IMR-90 (cell line): ENCODE measurements around the gene RPL19. TPM values are rescaled to one million over a fixed set of nuclear protein-coding genes. Genes with fewer than 3 reads are reported as not detected.
A peak's percentile ranks its signal among the peaks of the same experiment; 100 is the strongest.

Source experiments
- ATAC-seq: fragments of 200-7000 bp; cut with Tn5 transposase; 2 replicates; pipeline ENCODE4 v1.9.1; 2020; ENCODE audit warnings: low read depth, mild to moderate bottlenecking, moderate library complexity
- BruUV-seq: library from RNA; stranded (reverse); fragments of 400-500 nt; replicated peaks from 2 replicates; lab custom pipeline; 2021; lab: Mats Ljungman, UMichigan
- CTCF ChIA-PET: fragments of 300-600 bp; formaldehyde crosslinking; extraction: SDS; loops from one replicate; lab custom pipeline; 2021; ENCODE audit warnings: antibody characterized with exemption; lab: Yijun Ruan, JAX
- POLR2A ChIA-PET: fragments of 300-600 bp; sonication (Branson Sonifier 250); formaldehyde crosslinking; loops from one replicate; lab custom pipeline; 2022; ENCODE audit warnings: antibody characterized with exemption; ENCODE audit not compliant: unreplicated experiment; lab: Charles Lee
- DNase-seq: peaks from one replicate; pipeline ENCODE4 v3.0.0; 2013
- H2AFZ ChIP-seq: replicated peaks from 2 replicates; pipeline ENCODE3; 2013; ENCODE audit warnings: low read length, mild to moderate bottlenecking; ENCODE audit not compliant: poor library complexity
- H2AK5ac ChIP-seq: 2 replicates; pipeline ENCODE4 v1.6.1; 2013; ENCODE audit warnings: low read depth, low read length, inconsistent platforms
- H2AK9ac ChIP-seq: replicated peaks from 2 replicates; pipeline ENCODE3; 2013; ENCODE audit warnings: mild to moderate bottlenecking, low read depth, low read length, moderate library complexity; ENCODE audit not compliant: poor library complexity
- H2BK120ac ChIP-seq: 2 replicates; pipeline ENCODE4 v1.6.1; 2013; ENCODE audit warnings: low read depth, low read length, inconsistent platforms
- H2BK15ac ChIP-seq: 3 replicates; pipeline ENCODE4 v1.6.1; 2013; ENCODE audit warnings: low read depth, low read length, inconsistent platforms
- H2BK20ac ChIP-seq: 2 replicates; pipeline ENCODE4 v1.6.1; 2013; ENCODE audit warnings: low read depth, mild to moderate bottlenecking, inconsistent platforms, low read length, moderate library complexity
- H2BK5ac ChIP-seq: 2 replicates; pipeline ENCODE4 v1.6.1; 2013; ENCODE audit warnings: mild to moderate bottlenecking, low read depth, low read length, inconsistent platforms; ENCODE audit not compliant: poor library complexity, severe bottlenecking
- H3K14ac ChIP-seq: replicated peaks from 2 replicates; pipeline ENCODE4 v1.6.1; 2013; ENCODE audit warnings: low read depth, low read length, inconsistent platforms
- H3K18ac ChIP-seq: 2 replicates; pipeline ENCODE4 v1.6.1; 2013; ENCODE audit warnings: low read depth, low read length, control low read depth
- H3K23ac ChIP-seq: 2 replicates; pipeline ENCODE4 v1.6.1; 2013; ENCODE audit warnings: low read depth, low read length, inconsistent platforms
- H3K27ac ChIP-seq: 2 replicates; pipeline ENCODE4 v1.5.1; 2013; ENCODE audit warnings: mild to moderate bottlenecking, control low read depth, low read length; ENCODE audit not compliant: insufficient read depth
- H3K27me3 ChIP-seq: 2 replicates; pipeline ENCODE4 v1.6.1; 2013; ENCODE audit warnings: low read length; ENCODE audit not compliant: control insufficient read depth, insufficient read depth
- H3K36me3 ChIP-seq: 2 replicates; pipeline ENCODE4 v1.6.1; 2013; ENCODE audit warnings: low read length, mixed read lengths; ENCODE audit not compliant: control insufficient read depth, insufficient read depth
- H3K4ac ChIP-seq: 2 replicates; pipeline ENCODE4 v1.6.1; 2013; ENCODE audit warnings: low read depth, low read length, inconsistent platforms
- H3K4me1 ChIP-seq: 2 replicates; pipeline ENCODE4 v1.6.1; 2013; ENCODE audit warnings: low read length, mixed read lengths; ENCODE audit not compliant: control insufficient read depth, insufficient read depth
- H3K4me2 ChIP-seq: 2 replicates; pipeline ENCODE4 v1.6.1; 2013; ENCODE audit warnings: low read depth, mild to moderate bottlenecking, control low read depth, low read length, moderate library complexity
- H3K4me3 ChIP-seq: 2 replicates; pipeline ENCODE4 v1.5.1; 2013; ENCODE audit warnings: low read depth, mild to moderate bottlenecking, control low read depth, low read length, moderate library complexity; ENCODE audit not compliant: insufficient read depth
- H3K56ac ChIP-seq: 2 replicates; pipeline ENCODE4 v1.6.1; 2013; ENCODE audit warnings: low read length, inconsistent platforms; ENCODE audit not compliant: insufficient read depth; ENCODE audit errors: extremely low read depth
- H3K79me1 ChIP-seq, 2 experiments: 2 replicates each; pipeline ENCODE4 v1.6.1; 2013; ENCODE audit warnings: low read length in 2 of 2, inconsistent platforms in 1 of 2, low read depth in 1 of 2
- H3K9ac ChIP-seq: 2 replicates; pipeline ENCODE4 v1.6.1; 2013; ENCODE audit warnings: low read depth, low read length, control low read depth
- H3K9me1 ChIP-seq: 2 replicates; pipeline ENCODE4 v1.6.1; 2013; ENCODE audit warnings: low read length, inconsistent platforms; ENCODE audit not compliant: insufficient read depth
- H3K9me3 ChIP-seq: 2 replicates; pipeline ENCODE4 v1.6.1; 2013; ENCODE audit warnings: low read length; ENCODE audit not compliant: control insufficient read depth, insufficient read depth
- H4K20me1 ChIP-seq: 2 replicates; pipeline ENCODE4 v1.6.1; 2013; ENCODE audit warnings: low read length, inconsistent platforms; ENCODE audit not compliant: insufficient read depth
- H4K5ac ChIP-seq: 2 replicates; pipeline ENCODE4 v1.6.1; 2013; ENCODE audit warnings: mild to moderate bottlenecking, low read depth, low read length, control low read depth
- H4K8ac ChIP-seq, 2 experiments: 2 replicates each; pipeline ENCODE4 v1.6.1; 2013; ENCODE audit warnings: low read depth in 2 of 2, low read length in 2 of 2, control low read depth in 1 of 2, inconsistent platforms in 1 of 2
- H4K91ac ChIP-seq: 2 replicates; pipeline ENCODE4 v1.6.1; 2013; ENCODE audit warnings: low read depth, low read length, inconsistent platforms; ENCODE audit not compliant: insufficient read depth
- CHD1 ChIP-seq: IDR thresholded peaks from 2 replicates; pipeline ENCODE4 v1.6.1; 2012; ENCODE audit warnings: low read depth, low read length, improper control_type of control experiment
- FOS ChIP-seq: fragments of 150-350 bp; IDR thresholded peaks from 2 replicates; pipeline ENCODE4 v1.6.1; 2016; ENCODE audit warnings: low read depth, low read length
- MAZ ChIP-seq: IDR thresholded peaks from 2 replicates; pipeline ENCODE4 v1.6.1; 2012; ENCODE audit warnings: low read depth, mild to moderate bottlenecking, low read length, improper control_type of control experiment, moderate library complexity, borderline replicate concordance
- RFX5 ChIP-seq: IDR thresholded peaks from 2 replicates; pipeline ENCODE4 v1.8.0; 2012; ENCODE audit warnings: low read depth, mild to moderate bottlenecking, low read length, moderate library complexity
- WGBS, 2 experiments: methylation state at CpG; one replicate each; pipeline versions ENCODE4 v1.1.5 to v1.1.7; 2013; ENCODE audit warnings: missing lambda C conversion rate in 2 of 2; ENCODE audit not compliant: insufficient read length in 1 of 2; ENCODE audit errors: extremely low coverage in 2 of 2; 5-methylcytosine and 5-hydroxymethylcytosine counted together
- dilution Hi-C: fragments of 300-500 bp; cut with HindIII; formaldehyde crosslinking; loops from one replicate; pipeline ENCODE4 v1.14.3; 2018; ENCODE audit warnings: low sequenced_read_pairs; ENCODE audit not compliant: unreplicated experiment
- in situ Hi-C: fragments of 300-500 bp; cut with MboI; formaldehyde crosslinking; loops from 3 replicates; pipeline ENCODE4 v1.14.3; 2019; ENCODE audit warnings: low sequenced_read_pairs, inconsistent platforms, mixed read lengths
- intact Hi-C: fragments of 100-400 bp; cut with micrococcal nuclease; formaldehyde crosslinking; loops from 2 replicates; pipeline ENCODE4 v1.10.0; 2022
- polyA plus RNA-seq, 3 experiments: library from polyadenylated mRNA; depleted of rRNA; stranded (reverse); fragments of >200 nt; gene quantifications; 2 replicates each; pipeline ENCODE4 v1.2.3, GENCODE V29; 2012; ENCODE audit warnings: low replicate concordance in 1 of 3
- total RNA-seq: library from RNA; depleted of rRNA; stranded (reverse); fragments of >200 nt; gene quantifications from 2 replicates; pipeline ENCODE4 v1.2.3, GENCODE V29; 2012
- TF ChIP-seq, protein P1 (sequence below): fragments of 150-350 bp; IDR thresholded peaks from 2 replicates; pipeline ENCODE4 v1.6.1; 2017; ENCODE audit warnings: mild to moderate bottlenecking, antibody characterized with exemption, low read length, low read depth

The RPL19 gene
- total and polyA plus RNA-seq, 2 of the 4 experiments (the other 2 are of a cell fraction) = 2,101 to 2,466 TPM

GRCh38 chr17:39225959-39226683, 26.0 kb downstream of the RPL19 start:
- no peaks in the 10 kb centered on the region for H3K79me1 ChIP-seq
- H2BK15ac ChIP-seq = no peak overlapping the region
- ChIA-PET POLR2A (no interaction called here), CTCF (interaction anchor here (0.5 kb wide), 1 partner anchor 109 kb away, joined by 3 read pairs; no protein-coding TSS in a partner anchor)
- H2BK20ac ChIP-seq = no peak overlapping the region
- H2AK5ac ChIP-seq = no peak overlapping the region
- no peak overlapping the region for H3K23ac ChIP-seq
- 4% methylated on average over 8 of the region's 24 CpGs; no CpG with 5 or more reads in 1 of the 2 experiments for WGBS, 2 experiments
- H3K27ac ChIP-seq = no peak overlapping the region
- H2BK120ac ChIP-seq = no peak overlapping the region
- H2BK5ac ChIP-seq = no peak overlapping the region
- H3K4me1 ChIP-seq = peaks cover 5% of the 10 kb centered on the region
- no peak overlapping the region for H3K56ac ChIP-seq
- no peak overlapping the region for H3K9ac ChIP-seq
- peak overlapping the region; percentile 56 for H2AFZ ChIP-seq
- H3K4me2 ChIP-seq = peak overlapping the region; percentile 82
- H3K9me3 ChIP-seq = no peaks in the 10 kb centered on the region
- BruUV-seq = no TSS peak
- H4K91ac ChIP-seq = no peak overlapping the region
- no peaks in the 10 kb centered on the region for H3K9me1 ChIP-seq
- H3K27me3 ChIP-seq = peaks cover 52% of the 10 kb centered on the region
- TF ChIP-seq, protein P1, sequence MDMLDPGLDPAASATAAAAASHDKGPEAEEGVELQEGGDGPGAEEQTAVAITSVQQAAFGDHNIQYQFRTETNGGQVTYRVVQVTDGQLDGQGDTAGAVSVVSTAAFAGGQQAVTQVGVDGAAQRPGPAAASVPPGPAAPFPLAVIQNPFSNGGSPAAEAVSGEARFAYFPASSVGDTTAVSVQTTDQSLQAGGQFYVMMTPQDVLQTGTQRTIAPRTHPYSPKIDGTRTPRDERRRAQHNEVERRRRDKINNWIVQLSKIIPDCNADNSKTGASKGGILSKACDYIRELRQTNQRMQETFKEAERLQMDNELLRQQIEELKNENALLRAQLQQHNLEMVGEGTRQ = no peak
- TF ChIP-seq CHD1 = no peak
- TF ChIP-seq RFX5 = no peak
- TF ChIP-seq FOS = no peak
- TF ChIP-seq MAZ = peak; percentile 17; the same call in 1 of the 2 replicates
- H4K20me1 ChIP-seq = no peaks in the 10 kb centered on the region
- H3K4me3 ChIP-seq = peak overlapping the region; percentile 34
- in situ Hi-C loops (no loop called here), dilution Hi-C loops (no loop called here), intact Hi-C loops (no loop called here)
- DNase-seq (peak; percentile 20), ATAC-seq (peak; percentile 93)
- H3K36me3 ChIP-seq = no peaks in the 10 kb centered on the region
- no peak overlapping the region for H2AK9ac ChIP-seq
- no peak overlapping the region for H3K4ac ChIP-seq
- H4K5ac ChIP-seq = no peak overlapping the region
- no peak overlapping the region for H3K18ac ChIP-seq
- no peak overlapping the region for H3K14ac ChIP-seq
- no peak overlapping the region for H4K8ac ChIP-seq
